ENCODE data around the gene RYR2. TPM values are rescaled to one million over a fixed set of nuclear protein-coding genes. Genes with fewer than 3 reads are reported as not detected.

RYR2 gene
- total and polyA plus RNA-seq, 2 of the 8 experiments (the other 6 are each of a cell fraction or from before 2014, with no cell fraction given): 1.3 to 4.4 TPM

DNA sequence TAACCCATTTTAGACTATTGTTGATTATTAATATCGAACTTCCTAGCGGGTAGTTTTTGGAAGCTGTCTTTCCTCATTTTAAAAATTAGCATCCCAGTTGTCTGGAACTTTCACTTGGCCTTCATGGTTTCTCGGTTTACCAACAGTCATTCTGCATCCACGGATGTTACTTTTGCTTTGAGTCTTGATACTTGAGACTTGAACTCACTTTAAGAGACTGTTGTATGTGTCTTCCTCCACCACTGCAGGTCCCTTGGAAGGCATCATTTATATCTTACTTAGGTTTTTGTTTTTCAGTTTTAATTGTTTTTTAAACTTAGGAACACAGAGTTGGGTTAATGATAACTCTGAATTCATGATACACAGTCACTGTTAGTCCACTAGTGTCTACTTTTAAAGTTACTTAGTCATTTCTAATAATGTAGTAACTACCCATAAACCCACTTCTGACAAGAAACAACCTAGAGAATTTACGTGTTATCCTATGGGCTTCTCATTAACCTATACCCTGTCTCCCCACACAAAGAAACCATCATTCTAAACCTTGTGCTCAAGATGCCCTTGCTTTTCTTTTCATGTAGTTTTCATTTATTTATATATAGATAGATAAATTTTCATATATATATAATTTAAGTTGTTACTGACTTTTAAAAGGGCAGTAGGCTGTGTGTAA lies 696.1 kb downstream of the RYR2 start:
- no peak overlapping the region for H4K91ac ChIP-seq (replicated peaks; ENCODE audit: insufficient read length, low read length)
- ChIA-PET POLR2A (ENCODE audit: partially characterized antibody) (no interaction called here), CTCF (ENCODE audit: partially characterized antibody) (interaction anchor here (1.0 to 1.7 kb wide), 5 partner anchors 10 to 29 kb away, joined by 3 to 6 read pairs (median 3); no protein-coding TSS in a partner anchor)
- H3K4me3 ChIP-seq (ENCODE audit: extremely low read depth in 1 of 4, insufficient read depth in 2 of 4, low read depth in 3 of 4, low read length in 4 of 4): no peak overlapping the region
- H3K79me2 ChIP-seq (ENCODE audit: control insufficient read depth in 1 of 2, insufficient read depth in 2 of 2, low read length in 2 of 2): no peaks in the 10 kb centered on the region
- TF ChIP-seq TAF7 (optimal IDR thresholded peaks at IDR 0.05; ENCODE audit: borderline replicate concordance, low read depth, low read length) (no peak), POLR2AphosphoS5 (IDR thresholded peaks at IDR 0.05; ENCODE audit: low read depth, low read length) (no peak), TBP (IDR thresholded peaks at IDR 0.05; ENCODE audit: low read depth, low read length) (no peak)
- no peak overlapping the region for H4K8ac ChIP-seq (ENCODE audit: extremely low read depth, insufficient read depth, low read length)
- H3K4me2 ChIP-seq (ENCODE audit: insufficient read depth in 1 of 2, low read depth in 2 of 2, low read length in 2 of 2): no peak overlapping the region
- H2BK5ac ChIP-seq (ENCODE audit: low read depth, low read length): no peak overlapping the region
- FAIRE-seq: no peak
- WGBS, 2 experiments (ENCODE audit: extremely low coverage in 1 of 2, insufficient coverage in 1 of 2, insufficient read length in 1 of 2, insufficient replicate concordance in 2 of 2, low coverage in 1 of 2, low lambda C conversion rate in 2 of 2, missing lambda C conversion rate in 1 of 2): 89% methylated on average over 5 of the region's 5 CpGs; no CpG with 5 or more reads in 1 of the 2 experiments
- H3K9me3 ChIP-seq (ENCODE audit: insufficient read depth in 2 of 2, low read depth in 1 of 2, low read length in 1 of 2): no peaks in the 10 kb centered on the region
- H2BK15ac ChIP-seq (ENCODE audit: low read length): no peak overlapping the region
- no peak overlapping the region for H3K4ac ChIP-seq (replicated peaks; ENCODE audit: insufficient read length, low read depth, low read length)
- no peak overlapping the region for H3K56ac ChIP-seq (replicated peaks; ENCODE audit: insufficient read length, low read depth, low read length)
- H3K27ac ChIP-seq (ENCODE audit: low read depth, low read length): no peak overlapping the region
- H2BK120ac ChIP-seq (replicated peaks; ENCODE audit: low read depth, low read length): no peak overlapping the region
- DNase-seq (ENCODE audit: low read depth in 1 of 2, low spot score in 2 of 2): no peak
- H3K36me3 ChIP-seq (ENCODE audit: control insufficient read depth in 2 of 4, insufficient read depth in 4 of 4, low read length in 3 of 4): no peaks in the 10 kb centered on the region
- no peaks in the 10 kb centered on the region for H3K27me3 ChIP-seq (replicated peaks in 1 of 4; ENCODE audit: control insufficient read depth in 3 of 4, extremely low read depth in 1 of 4, insufficient read depth in 3 of 4, low read length in 3 of 4)
- no peak overlapping the region for H2AFZ ChIP-seq (ENCODE audit: low read length)
- no peak overlapping the region for H3K23ac ChIP-seq (ENCODE audit: insufficient read length)
- no peak overlapping the region for H3K9ac ChIP-seq (replicated peaks in 1 of 4; ENCODE audit: extremely low read depth in 1 of 4, low read depth in 3 of 4, low read length in 3 of 4)
- H4K20me1 ChIP-seq (replicated peaks in 1 of 2; ENCODE audit: control insufficient read depth in 1 of 2, insufficient read depth in 2 of 2, low read length in 2 of 2): no peaks in the 10 kb centered on the region
- H2BK20ac ChIP-seq (ENCODE audit: low read length): no peak overlapping the region
- no peak overlapping the region for H2BK12ac ChIP-seq (ENCODE audit: low read depth, low read length)
- no peak overlapping the region for H2AK5ac ChIP-seq (ENCODE audit: low read depth, low read length)
- H3K79me1 ChIP-seq (ENCODE audit: low read depth, low read length): no peaks in the 10 kb centered on the region
- H4K5ac ChIP-seq (ENCODE audit: insufficient read length, low read depth, low read length): no peak overlapping the region
- H3K23me2 ChIP-seq (ENCODE audit: low read depth, low read length): no peaks in the 10 kb centered on the region
- no peak overlapping the region for H3K18ac ChIP-seq (ENCODE audit: extremely low read depth, low read length)
- H3K14ac ChIP-seq (ENCODE audit: insufficient read length): no peak overlapping the region
- H3K4me1 ChIP-seq (replicated peaks in 1 of 4; ENCODE audit: control insufficient read depth in 3 of 4, insufficient read depth in 4 of 4, low read length in 3 of 4): peaks cover 0 to 3% (median 0%) of the 10 kb centered on the region in 4 experiments; a peak in 1 of 7 replicates
